GM12892 (cell line): ENCODE results near the gene PRR14.

Experiments
- POLR2A ChIP-seq: IDR thresholded peaks from 2 replicates; pipeline ENCODE4 v1.6.1; 2011; ENCODE audit warnings: low read depth, low read length, control low read depth
- TAF1 ChIP-seq: IDR thresholded peaks from 2 replicates; pipeline ENCODE4 v1.6.1; 2011; ENCODE audit warnings: low read depth, mild to moderate bottlenecking, control low read depth, low read length, borderline replicate concordance

GRCh38 chr16:30652005-30652296 lies 1.2 kb downstream of the PRR14 start:
- TF ChIP-seq TAF1 (no peak), POLR2A (no peak)
